Lung (tissue), 12 donors: ENCODE data around the gene STRBP. TPM values are rescaled to one million over a fixed set of nuclear protein-coding genes. Genes with fewer than 3 reads are reported as not detected.
"Not testable (repeated sequence)": the region's sequence is repeated elsewhere in the genome, so short reads cannot be mapped to it uniquely, and the experiment has no call there.

Source experiments
- ATAC-seq: fragments of 200-7000 bp; cut with Tn5 transposase; one replicate; pipeline ENCODE4 v1.9.1; 2020; ENCODE audit warnings: moderate number of reproducible peaks; ENCODE audit not compliant: insufficient read depth, low FRiP score
- DNase-seq, 3 donors: peaks; one replicate each; pipeline ENCODE4 v3.0.0-alpha.2; 2013 to 2017
- H3K27ac ChIP-seq, 2 donors: one replicate each; pipeline ENCODE4 v1.5.1; 2013; ENCODE audit warnings: mild to moderate bottlenecking in 2 of 2, moderate library complexity in 2 of 2, control low read depth in 1 of 2, inconsistent platforms in 1 of 2, low read depth in 1 of 2, low read length in 1 of 2
- H3K27me3 ChIP-seq, 3 donors: one replicate each; pipeline ENCODE4 v1.5.1; 2013; ENCODE audit warnings: low read length in 2 of 3; ENCODE audit not compliant: control insufficient read depth in 3 of 3, insufficient read depth in 3 of 3
- H3K36me3 ChIP-seq, 4 donors: one replicate each; pipeline ENCODE4 v1.5.1; 2013; ENCODE audit warnings: low read length in 4 of 4, mild to moderate bottlenecking in 1 of 4, moderate library complexity in 1 of 4; ENCODE audit not compliant: control insufficient read depth in 4 of 4, insufficient read depth in 4 of 4
- H3K4me1 ChIP-seq, 5 donors: one replicate each; pipeline ENCODE4 v1.5.1; 2013; ENCODE audit warnings: low read length in 5 of 5, mild to moderate bottlenecking in 2 of 5, moderate library complexity in 1 of 5; ENCODE audit not compliant: control insufficient read depth in 5 of 5, insufficient read depth in 5 of 5
- H3K4me3 ChIP-seq: one replicate; pipeline ENCODE4 v1.5.1; 2013; ENCODE audit warnings: mild to moderate bottlenecking, control low read depth, moderate library complexity
- H3K9ac ChIP-seq, 2 donors: one replicate each; pipeline ENCODE4 v1.5.1; 2013; ENCODE audit warnings: low read length in 2 of 2, control low read depth in 1 of 2; ENCODE audit not compliant: insufficient read depth in 1 of 2
- H3K9me3 ChIP-seq, 4 donors: one replicate each; pipeline ENCODE4 v1.5.1; 2013; ENCODE audit warnings: low read length in 3 of 4, mild to moderate bottlenecking in 1 of 4, moderate library complexity in 1 of 4; ENCODE audit not compliant: control insufficient read depth in 4 of 4, insufficient read depth in 3 of 4
- CTCF ChIP-seq: IDR thresholded peaks from 2 replicates; pipeline ENCODE4 v1.5.1; 2012; ENCODE audit warnings: mild to moderate bottlenecking; ENCODE audit errors: control extremely low read depth, extremely low read depth
- WGBS, 2 donors: extraction: QIAGEN DNeasy Blood & Tissue Kit; methylation state at CpG; one replicate each; pipeline ENCODE4 v1.1.7; 2013; 5-methylcytosine and 5-hydroxymethylcytosine counted together
- polyA plus RNA-seq, 2 donors: library from polyadenylated mRNA; stranded (reverse); fragments of 200-250 nt; gene quantifications; one replicate each; pipeline ENCODE4 v1.2.1, GENCODE V29; 2013
- total RNA-seq, 2 donors: library from RNA; depleted of rRNA in 1 of 2; stranded (reverse); fragments of >200 nt in 1 of 2; gene quantifications; one replicate each; pipeline ENCODE4 v1.2.1, GENCODE V29; 2014 to 2021
- donor health status: control.
- donor health status: control.
- donor health status: Bipolar disorder and iron deficiency.
- donor health status: healthy.
- donor health status: DM: yes; HTN: yes; CAD: no.

STRBP gene
- total and polyA plus RNA-seq, 4 donors, result 8.3 to 27.2 (median 21.1) TPM

GRCh38 chr9:123304340-123304691 is 35.9 kb upstream of the STRBP start:
- H3K27me3 ChIP-seq, result no peaks in the 10 kb centered on the region
- DNase-seq (no peak), ATAC-seq (no peak)
- H3K9me3 ChIP-seq, result peaks cover 0 to 2% (median 0%) of the 10 kb centered on the region in 4 donors
- no peak overlapping the region for H3K27ac ChIP-seq
- H3K36me3 ChIP-seq, result no peaks in the 10 kb centered on the region
- WGBS, 2 donors, result 85 to 87% methylated on average over 4 of the region's 4 CpGs
- no peak overlapping the region for H3K9ac ChIP-seq
- H3K4me3 ChIP-seq, result no peak overlapping the region
- no peak for TF ChIP-seq CTCF
- H3K4me1 ChIP-seq, result peaks cover 0 to 2% (median 0%) of the 10 kb centered on the region in 5 donors

GRCh38 chr9:123302348-123303214 is 34.2 kb upstream of the STRBP start:
- peaks cover 0 to 2% (median 0%) of the 10 kb centered on the region in 4 donors for H3K9me3 ChIP-seq
- no peak overlapping the region for H3K9ac ChIP-seq
- H3K4me3 ChIP-seq, result no peak overlapping the region
- no peaks in the 10 kb centered on the region for H3K27me3 ChIP-seq
- no peak for DNase-seq
- H3K4me1 ChIP-seq, result peaks cover 0 to 2% (median 0%) of the 10 kb centered on the region in 5 donors
- 79% methylated on average over 17 of the region's 17 CpGs for WGBS, 2 donors
- no peak for TF ChIP-seq CTCF
- H3K27ac ChIP-seq, result no peak overlapping the region
- no peak for ATAC-seq
- no peaks in the 10 kb centered on the region for H3K36me3 ChIP-seq

GRCh38 chr9:123301936-123302335 is 33.5 kb upstream of the STRBP start:
- not testable (repeated sequence) for H3K4me1 ChIP-seq, H3K36me3 ChIP-seq, H3K4me3 ChIP-seq, H3K27me3 ChIP-seq, H3K9ac ChIP-seq, ATAC-seq, H3K27ac ChIP-seq, H3K9me3 ChIP-seq, DNase-seq
- 89 to 90% methylated on average over 13 of the region's 13 CpGs for WGBS, 2 donors

- 78 to 81% methylated on average over 3 of the region's 3 CpGs for WGBS, 2 donors
- Histone ChIP-seq H3K4me3 (no peak overlapping the region), H3K9me3 (no peaks in the 10 kb centered on the region), H3K27me3 (no peaks in the 10 kb centered on the region), H3K9ac (no peak overlapping the region), H3K4me1 (peaks cover 0 to 2% (median 0%) of the 10 kb centered on the region in 5 donors), H3K36me3 (no peaks in the 10 kb centered on the region), H3K27ac (no peak overlapping the region)
- TF ChIP-seq CTCF, result no peak
- no peak for DNase-seq
- no peak for ATAC-seq
Measured at GRCh38 chr9:123300554-123300953, 32.2 kb upstream of the STRBP start.
